Nephron progenitor cell (in vitro differentiated cells): ENCODE data around the gene MPP1.

Experiments
- DNase-seq: peaks from one replicate; pipeline ENCODE4 v3.0.0; 2021
- H3K27ac Mint-ChIP-seq: 2 replicates; pipeline ENCODE4 v1.8.0; 2021; ENCODE audit warnings: mild to moderate bottlenecking, moderate library complexity, mixed read lengths
- H3K27me3 Mint-ChIP-seq: 2 replicates; pipeline ENCODE4 v1.8.0; 2021; ENCODE audit warnings: mild to moderate bottlenecking, low read depth, mixed read lengths; ENCODE audit not compliant: poor library complexity
- H3K36me3 Mint-ChIP-seq: 2 replicates; pipeline ENCODE4 v1.8.0; 2021; ENCODE audit warnings: low read depth, mixed read lengths
- H3K4me1 Mint-ChIP-seq: 2 replicates; pipeline ENCODE4 v1.8.0; 2021; ENCODE audit warnings: mixed read lengths
- H3K4me3 Mint-ChIP-seq: 2 replicates; pipeline ENCODE4 v1.8.0; 2021; ENCODE audit warnings: mild to moderate bottlenecking, moderate library complexity, mixed read lengths
- H3K9me3 Mint-ChIP-seq: 2 replicates; pipeline ENCODE4 v1.8.0; 2021; ENCODE audit warnings: mild to moderate bottlenecking, moderate library complexity, mixed read lengths
- TF ChIP-seq, protein P1 (sequence below): fragments of 200-600 bp; sonication (generic); IDR thresholded peaks from 2 replicates; pipeline ENCODE4 v1.5.0; 2021; ENCODE audit warnings: antibody characterized with exemption

The MPP1 gene

DNA sequence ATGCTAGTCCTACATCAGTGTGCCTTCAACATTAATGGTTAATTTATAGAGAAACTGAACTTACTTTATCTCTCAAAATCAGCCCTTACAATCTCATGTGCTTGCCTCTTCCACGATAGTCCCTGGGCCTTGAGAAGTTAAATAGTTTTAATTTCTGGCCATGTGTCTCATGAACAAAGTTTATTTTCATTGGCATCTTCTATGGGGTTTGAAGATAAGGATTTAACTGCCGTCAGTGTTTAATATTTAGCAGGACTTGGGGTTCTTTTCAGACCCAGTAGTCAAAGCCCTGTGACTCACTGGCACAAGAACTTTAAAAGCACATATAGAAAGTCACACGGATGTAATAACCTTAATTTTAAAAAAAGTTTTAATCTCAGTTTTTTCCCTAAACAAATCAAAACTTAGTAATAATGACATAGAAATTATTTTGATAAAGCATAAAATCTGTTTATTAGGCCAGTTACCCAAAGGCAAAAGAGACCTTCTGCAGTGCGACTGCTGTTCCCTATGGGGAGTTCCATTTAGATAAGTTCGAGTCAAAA, 10.1 kb upstream of the MPP1 start:
- Mint-ChIP-seq H3K9me3 (peaks cover 36% of the 10 kb centered on the region), H3K36me3 (no peaks in the 10 kb centered on the region), H3K4me1 (no peaks in the 10 kb centered on the region), H3K4me3 (no peak overlapping the region), H3K27me3 (no peaks in the 10 kb centered on the region), H3K27ac (no peak overlapping the region)
- DNase-seq, result no peak
- TF ChIP-seq, protein P1, sequence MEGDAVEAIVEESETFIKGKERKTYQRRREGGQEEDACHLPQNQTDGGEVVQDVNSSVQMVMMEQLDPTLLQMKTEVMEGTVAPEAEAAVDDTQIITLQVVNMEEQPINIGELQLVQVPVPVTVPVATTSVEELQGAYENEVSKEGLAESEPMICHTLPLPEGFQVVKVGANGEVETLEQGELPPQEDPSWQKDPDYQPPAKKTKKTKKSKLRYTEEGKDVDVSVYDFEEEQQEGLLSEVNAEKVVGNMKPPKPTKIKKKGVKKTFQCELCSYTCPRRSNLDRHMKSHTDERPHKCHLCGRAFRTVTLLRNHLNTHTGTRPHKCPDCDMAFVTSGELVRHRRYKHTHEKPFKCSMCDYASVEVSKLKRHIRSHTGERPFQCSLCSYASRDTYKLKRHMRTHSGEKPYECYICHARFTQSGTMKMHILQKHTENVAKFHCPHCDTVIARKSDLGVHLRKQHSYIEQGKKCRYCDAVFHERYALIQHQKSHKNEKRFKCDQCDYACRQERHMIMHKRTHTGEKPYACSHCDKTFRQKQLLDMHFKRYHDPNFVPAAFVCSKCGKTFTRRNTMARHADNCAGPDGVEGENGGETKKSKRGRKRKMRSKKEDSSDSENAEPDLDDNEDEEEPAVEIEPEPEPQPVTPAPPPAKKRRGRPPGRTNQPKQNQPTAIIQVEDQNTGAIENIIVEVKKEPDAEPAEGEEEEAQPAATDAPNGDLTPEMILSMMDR, result no peak

DNA sequence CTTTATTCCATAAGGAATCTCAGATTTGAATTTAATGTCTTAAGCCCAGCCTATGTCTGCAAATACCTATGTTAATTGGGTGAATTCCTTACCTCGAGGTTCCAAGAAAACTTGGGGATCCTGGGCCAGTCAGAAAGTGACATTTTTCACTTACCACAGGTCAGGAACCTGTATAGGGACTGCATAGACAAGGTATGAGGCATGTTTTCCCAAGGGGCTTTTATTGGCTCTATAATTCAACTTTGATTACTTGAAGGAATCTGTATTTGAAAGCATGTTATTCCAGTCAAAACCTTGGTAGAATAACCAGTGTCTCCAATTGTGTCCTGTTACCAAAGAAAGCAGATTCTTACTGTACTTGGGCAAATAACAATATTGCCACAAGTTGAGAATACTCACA, 8.5 kb upstream of the MPP1 start:
- no peak overlapping the region for H3K4me3 Mint-ChIP-seq
- DNase-seq, result no peak
- H3K27ac Mint-ChIP-seq, result no peak overlapping the region
- no peaks in the 10 kb centered on the region for H3K4me1 Mint-ChIP-seq
- TF ChIP-seq, protein P1, result no peak
- H3K36me3 Mint-ChIP-seq, result no peaks in the 10 kb centered on the region
- H3K27me3 Mint-ChIP-seq, result no peaks in the 10 kb centered on the region
- peaks cover 33% of the 10 kb centered on the region for H3K9me3 Mint-ChIP-seq

DNA sequence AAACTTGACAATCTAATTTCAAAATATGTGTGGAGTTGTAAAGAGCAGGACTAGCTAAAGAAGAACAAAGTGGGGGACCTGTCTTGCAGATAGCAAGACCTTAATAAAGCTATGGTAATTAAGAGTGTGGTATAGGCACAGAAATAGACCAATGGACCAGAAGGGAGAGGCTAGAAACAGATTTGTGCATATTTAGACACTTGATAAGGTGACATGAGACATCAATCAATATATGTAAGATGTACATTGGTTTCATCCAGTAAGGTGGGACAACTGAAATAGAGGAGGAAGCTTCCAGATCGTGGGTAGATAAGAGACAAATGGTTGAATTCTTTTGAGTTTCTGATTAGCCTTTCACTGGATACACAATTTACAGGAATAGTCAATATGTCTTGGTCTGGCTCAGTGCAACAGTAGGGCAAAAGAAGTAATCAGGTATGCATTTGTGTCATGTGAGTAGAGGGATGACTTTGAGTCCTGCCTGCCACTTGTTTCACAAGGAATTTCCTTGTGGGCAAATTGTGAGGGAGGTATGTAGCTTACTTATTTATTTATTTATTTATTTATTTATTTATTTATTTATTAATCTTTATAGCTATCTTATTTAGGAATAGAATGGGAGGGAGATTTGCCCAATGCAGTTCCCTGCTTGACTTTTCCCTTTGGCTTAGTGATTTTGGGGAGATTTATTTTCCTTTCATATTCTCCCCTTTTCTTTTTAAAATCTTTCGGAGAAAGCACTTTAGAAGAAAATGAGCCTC, 7.2 kb upstream of the MPP1 start:
- Mint-ChIP-seq H3K36me3 (peaks cover 1% of the 10 kb centered on the region), H3K27me3 (no peaks in the 10 kb centered on the region), H3K4me3 (no peak overlapping the region), H3K9me3 (peaks cover 40% of the 10 kb centered on the region), H3K4me1 (no peaks in the 10 kb centered on the region), H3K27ac (no peak overlapping the region)
- no peak for DNase-seq
- TF ChIP-seq, protein P1, result no peak

DNA sequence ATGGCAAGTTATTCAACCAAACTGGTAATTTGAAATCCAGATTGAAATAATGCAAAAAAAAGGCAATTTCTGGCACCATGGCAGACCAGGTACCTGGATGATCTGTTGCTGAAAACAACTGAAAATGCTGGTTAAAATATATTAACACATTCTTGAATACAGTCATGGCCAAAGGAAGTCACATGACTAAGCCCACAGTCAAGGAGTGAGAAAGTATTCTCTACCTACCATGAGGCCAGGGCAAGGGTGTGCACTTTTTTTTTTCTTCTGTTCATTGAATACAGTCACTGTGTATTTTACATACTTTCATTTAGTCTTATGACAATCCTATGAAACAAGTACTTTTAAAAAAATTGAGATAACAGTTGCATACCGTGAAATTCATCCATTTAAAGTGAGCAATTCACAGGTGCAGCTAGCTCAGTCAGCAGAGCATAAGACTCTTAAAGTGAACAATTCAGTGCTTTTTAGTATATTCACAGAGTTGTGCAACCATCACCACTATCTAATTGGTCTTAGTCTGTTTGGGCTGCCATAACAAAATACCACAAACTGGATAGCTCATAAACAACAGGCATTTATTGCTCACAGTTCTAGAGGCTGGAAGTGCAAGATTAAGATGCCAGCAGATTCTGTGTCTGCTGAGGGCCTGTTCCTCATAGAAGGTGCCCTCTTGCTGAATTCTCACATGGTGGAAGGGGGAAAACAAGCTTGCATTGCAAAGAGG, 4.8 kb upstream of the MPP1 start:
- H3K9me3 Mint-ChIP-seq, result peaks cover 41% of the 10 kb centered on the region
- H3K4me3 Mint-ChIP-seq, result no peak overlapping the region
- peaks cover 5% of the 10 kb centered on the region for H3K36me3 Mint-ChIP-seq
- TF ChIP-seq, protein P1, result no peak
- H3K27ac Mint-ChIP-seq, result no peak overlapping the region
- DNase-seq, result no peak
- peaks cover 7% of the 10 kb centered on the region for H3K4me1 Mint-ChIP-seq
- no peaks in the 10 kb centered on the region for H3K27me3 Mint-ChIP-seq

DNA sequence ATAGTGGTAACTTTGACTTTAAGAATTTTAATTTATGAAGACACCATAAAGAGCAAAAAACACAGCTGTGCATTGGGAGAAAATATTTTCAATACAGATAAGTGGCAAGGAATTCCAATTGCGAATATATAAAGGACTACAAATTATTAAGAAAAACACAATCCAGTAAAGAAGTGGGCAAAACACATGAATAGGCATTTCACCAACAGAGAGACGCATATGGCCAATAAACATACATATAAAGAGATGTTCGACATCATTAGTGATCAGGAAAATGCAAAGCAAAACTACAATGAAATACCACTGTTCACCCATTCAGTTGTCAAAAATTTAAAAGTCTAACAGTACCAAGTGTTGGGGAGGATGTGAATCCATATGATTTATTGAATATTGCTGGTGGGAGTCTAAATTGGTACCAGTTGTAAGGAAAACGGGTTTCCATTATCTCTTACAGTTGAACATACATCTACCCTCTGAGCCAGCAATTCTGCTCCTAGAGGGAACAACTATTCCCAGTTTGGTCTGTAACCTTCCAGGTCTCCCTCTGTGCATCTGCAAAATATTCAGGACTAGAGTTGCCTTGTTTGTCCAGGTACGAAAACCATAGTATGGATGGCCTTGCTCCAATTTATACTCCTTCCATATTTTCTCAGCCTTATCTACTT, 1.7 kb upstream of the MPP1 start:
- H3K4me1 Mint-ChIP-seq, result peaks cover 31% of the 10 kb centered on the region
- no peak overlapping the region for H3K4me3 Mint-ChIP-seq
- no peaks in the 10 kb centered on the region for H3K27me3 Mint-ChIP-seq
- no peak for DNase-seq
- TF ChIP-seq, protein P1, result no peak
- no peak overlapping the region for H3K27ac Mint-ChIP-seq
- H3K36me3 Mint-ChIP-seq, result peaks cover 5% of the 10 kb centered on the region
- H3K9me3 Mint-ChIP-seq, result peaks cover 53% of the 10 kb centered on the region
